HuH-7 (cell line): ENCODE measurements around the gene TOM1L2.

Experiments
- DNase-seq: peaks from one replicate; pipeline ENCODE4 v3.0.0; 2011; ENCODE audit warnings: low spot score

The TOM1L2 gene

DNA sequence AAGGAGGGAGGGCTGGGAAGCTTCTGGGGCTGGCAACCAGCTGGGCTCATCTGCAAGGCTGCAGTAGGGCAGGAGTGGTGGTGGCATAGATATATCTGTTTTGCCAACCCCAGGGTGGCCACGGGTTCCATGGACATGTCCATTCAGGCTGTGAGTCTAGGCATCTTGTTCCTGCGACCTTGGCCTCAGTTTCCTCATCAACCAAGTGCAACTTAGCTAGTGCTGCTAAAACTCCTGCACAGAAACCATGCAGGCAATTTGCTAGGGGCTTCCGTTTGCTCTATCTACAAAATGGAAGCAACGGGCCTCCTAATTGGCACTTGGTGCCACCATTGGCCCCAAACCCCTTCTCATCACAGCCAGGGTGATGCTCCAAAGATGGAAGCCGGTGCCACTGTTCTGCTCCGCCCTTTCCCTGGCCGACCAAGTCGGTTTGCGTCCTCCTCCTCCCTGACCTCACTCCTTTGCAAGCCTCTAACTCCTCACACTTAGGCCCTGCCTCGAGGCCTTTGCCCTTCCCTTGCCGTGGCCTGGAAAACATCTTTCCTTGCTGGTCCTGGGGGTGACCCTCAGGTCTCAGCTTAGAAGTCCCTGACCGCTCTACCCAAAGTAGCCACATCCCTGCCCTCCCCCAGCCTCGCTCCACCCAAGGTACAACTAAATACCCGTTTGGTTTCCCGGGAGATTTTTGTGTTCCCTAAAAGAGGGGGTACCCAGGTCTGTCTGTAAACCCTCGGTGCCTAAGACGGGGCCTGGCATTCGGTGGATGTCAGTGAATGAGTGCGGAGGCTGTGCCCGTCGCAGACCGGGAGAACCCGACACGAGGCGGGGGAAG lies 136.6 kb downstream of the TOM1L2 start:
- DNase-seq: no peak

DNA sequence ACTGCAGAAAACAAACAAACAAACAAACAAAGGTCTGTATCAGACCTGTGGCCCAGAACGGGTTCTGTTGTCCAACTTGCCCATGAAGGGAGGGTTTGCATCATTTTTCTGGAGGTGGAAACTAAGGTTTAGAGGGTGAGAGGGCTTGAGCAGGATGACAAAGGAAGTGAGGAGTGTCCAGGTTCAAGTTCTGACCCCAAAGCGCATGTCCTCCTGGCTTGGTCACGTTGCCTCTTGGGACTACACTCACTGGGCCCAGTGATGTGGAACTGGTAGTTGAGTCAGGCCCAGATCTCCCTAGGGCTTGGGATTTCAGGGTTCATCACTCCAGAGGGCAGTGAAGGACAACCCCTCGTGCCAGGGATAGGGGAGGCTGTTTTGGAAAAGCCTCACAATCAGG lies 137.2 kb downstream of the TOM1L2 start:
- no peak for DNase-seq

DNA sequence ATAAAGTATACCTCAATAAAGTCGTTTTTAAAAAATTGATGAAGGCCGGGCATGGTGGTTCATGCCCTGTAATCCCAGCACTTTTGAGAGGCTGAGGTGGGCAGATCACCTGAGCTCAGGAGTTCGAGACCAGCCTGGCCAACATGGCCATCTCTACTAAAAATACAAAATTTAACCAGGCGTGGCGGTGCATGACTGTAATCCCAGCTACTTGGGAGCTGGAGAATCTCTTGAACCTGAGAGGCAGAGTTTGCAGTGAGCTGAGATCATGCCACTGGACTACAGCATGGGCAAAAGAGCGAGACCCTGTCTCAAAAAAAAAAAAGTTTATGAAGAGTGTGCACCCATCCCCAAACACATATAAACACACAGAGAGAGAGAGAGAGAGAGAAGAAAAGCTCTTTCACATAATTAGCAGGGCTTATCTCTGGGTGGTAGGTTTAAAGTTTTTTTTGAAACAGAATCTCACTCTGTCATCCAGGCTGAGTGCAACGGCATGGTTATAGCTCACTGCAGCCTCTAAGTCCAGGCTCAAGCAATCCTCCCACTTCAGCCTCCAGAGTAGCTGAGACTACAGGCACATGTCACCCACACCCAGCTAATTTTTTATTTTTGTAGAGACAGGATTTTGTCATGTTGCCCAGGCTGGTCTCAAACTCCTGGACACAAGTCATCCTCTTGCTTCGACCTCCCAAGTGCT lies 138.4 kb downstream of the TOM1L2 start:
- no peak for DNase-seq

DNA sequence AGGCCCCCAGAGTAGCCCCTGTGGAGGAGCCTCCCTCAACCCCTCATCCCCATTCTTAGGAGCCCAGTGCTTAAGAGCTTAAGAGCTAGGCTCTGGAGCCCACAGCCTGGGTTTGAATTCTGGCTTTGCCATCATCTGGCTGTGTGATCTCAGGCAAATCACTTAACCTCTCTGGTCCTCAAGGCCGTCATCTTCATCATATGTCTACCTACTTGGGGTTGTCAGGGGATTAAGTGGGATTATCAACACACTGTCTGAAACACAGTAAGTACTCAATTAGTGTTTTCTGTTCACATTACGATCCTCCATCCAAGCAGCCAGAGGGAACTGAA lies 140.2 kb downstream of the TOM1L2 start:
- no peak for DNase-seq

DNA sequence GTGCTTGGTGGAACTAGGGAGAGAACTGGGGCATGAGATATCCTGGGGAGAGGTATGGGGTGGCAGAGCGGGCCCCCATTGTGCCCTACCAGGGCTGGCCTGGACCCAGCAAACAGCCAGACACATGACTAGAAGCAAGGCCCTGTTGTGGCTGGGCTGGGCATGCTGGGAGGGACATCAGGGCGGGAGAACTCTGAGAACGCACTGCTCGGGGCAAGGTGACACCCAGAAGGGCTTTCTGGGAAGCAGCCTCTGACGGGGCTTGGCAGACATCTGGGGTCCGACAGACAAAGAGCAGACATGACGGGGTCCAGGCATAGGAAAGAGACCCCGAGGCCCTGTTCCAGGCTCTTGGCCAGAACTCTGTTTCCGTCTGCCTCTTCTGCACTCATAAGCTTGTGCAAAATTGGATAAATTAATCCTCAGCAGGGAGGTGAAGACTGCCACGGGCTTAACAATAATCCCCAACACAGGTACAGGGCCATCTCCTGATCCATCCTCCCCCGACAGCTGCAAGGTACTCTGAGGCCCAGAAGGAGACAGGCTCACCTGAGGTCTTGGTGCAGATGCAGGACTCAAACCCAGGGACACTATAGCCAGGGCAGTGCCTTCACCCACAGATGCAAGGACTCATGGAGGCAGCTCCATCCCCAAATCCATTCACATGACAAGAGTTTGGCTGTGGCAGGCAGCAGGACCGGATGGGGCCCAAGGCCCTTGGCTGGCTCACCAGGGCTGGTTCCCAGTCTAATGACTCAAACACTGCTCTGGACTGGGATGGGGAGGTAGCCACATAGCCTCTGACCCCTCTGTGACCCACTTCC lies 140.8 kb downstream of the TOM1L2 start:
- DNase-seq: no peak

DNA sequence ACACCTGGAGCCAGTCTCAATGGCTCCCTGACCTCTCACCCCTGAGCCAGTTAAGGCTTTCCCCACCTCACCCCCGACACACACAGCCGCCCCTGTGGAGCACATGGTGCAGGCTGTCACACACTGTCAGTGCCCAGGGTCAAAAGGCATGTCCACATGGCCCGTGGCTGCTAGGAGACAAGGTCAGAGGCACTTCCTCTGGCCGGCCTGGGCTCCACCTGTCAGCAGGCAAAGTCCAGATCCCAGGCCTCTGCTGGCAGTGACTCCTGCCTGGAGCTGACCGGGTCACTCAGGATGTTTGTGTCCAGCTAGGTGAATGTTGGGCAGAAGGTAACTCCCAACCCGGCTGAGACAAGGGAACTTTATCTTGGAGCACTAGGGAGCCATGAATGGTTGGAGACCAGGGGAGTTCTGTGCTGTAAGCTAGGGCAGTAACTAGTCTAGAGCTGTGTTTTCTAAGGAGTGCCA lies 141.4 kb downstream of the TOM1L2 start:
- DNase-seq: peak; percentile 78

DNA sequence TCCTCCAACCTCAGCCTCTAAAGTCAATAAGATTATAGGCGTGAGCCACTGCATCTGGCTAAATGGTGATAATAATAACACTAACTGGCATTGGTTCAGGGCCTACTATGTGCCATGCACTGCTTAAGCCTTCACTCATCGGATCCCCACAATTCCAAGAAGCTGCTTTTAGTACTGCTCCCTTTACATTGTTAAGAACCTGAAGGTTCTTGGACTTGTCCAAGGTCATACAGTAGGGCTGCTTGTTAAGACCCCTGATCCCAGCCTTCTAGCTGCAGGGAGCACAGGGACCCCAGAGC lies 142.0 kb downstream of the TOM1L2 start:
- no peak for DNase-seq

DNA sequence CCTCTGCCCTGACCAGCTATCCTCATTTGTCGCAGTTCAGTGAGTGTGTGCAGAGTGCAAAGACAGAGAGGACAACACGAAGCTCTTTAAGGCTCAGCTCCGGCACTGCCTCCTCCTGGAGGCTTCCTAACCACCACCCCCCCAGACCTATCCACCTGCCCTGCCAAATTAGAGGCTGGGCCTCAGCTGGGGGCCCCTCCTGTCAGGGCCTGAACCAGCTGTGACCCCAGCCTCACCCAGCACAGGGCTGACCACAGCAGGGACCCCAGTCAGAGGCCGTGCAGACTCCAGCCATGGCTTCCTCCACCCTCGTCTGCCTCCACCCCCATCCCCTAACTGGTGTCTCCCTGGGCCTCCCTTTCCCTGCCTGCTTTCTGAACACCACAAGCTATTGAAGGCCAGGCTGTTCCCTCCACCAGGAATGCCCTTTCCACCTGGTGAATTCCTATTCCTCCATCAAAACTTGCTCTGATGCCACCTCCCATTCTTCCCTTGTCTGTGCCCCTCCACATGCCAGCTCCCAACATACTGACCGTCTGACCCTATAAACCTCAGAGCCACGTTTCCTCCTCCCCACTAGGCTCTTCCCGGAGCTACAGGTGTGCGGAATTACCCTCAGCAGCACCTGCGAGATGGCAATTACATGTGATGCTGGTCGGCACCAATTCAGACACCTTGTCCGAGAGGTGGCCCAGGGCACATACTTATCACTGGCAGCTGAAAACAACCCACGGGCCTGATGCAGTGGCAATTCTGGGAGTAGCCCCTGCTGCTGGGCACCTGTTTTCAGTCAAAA lies 144.2 kb downstream of the TOM1L2 start:
- no peak for DNase-seq

DNA sequence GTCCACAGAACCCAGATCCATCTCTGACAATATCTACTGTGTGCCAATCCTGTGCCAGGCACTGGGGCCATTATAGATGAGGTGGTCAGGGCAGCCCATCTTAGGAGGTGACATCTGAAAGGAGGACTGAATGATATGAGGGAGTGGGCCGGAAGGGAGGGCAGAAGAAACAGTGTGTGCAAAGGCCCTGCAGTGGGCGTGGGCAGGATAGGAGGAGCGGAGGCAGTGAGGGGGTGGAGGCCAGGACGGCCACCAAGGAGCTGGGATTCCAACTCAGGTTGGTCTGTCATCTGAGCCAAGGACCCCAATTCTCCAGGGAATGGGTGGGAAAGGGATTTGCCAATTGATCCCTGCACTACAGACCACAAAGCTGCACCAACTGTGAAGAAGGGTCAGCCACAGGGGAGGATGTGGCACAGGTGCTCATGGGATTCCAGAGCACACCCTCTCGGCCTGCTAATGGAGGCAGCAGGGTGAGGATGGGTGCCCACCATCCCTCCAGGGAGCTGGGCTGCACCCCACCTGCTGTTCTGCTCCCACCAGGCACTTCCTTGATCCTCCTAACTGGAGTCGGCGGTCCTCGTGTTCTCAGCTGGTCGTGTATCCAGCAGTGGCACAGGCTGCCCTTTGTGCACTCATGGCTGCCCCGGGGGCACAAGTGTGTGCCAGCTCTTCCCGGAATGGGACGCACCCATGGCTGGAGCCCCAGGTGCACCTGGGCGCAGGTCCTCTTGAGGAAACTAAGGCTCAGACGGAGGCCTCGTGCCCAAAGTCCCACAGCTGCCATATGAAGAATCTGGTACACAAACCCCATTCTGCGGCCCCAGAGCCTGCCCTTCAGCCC lies 145.0 kb downstream of the TOM1L2 start:
- no peak for DNase-seq

DNA sequence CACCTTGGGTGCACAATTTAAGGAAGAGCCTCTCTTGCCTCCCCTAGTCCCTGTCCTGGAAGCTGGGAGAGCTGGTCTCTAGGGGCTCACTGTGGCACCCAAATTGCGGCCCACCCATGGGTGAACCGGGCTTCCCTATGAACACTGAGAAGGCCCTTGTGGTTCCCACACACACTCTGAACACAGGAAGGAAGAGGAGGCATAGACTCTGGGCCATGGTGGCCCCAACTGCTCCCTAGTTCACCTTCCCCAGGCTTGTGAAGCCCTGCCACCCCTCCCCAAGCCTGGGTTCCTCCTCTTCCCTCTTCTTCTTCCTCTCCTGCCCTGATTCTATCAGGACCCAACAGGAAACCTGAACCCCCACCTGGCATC lies 145.9 kb downstream of the TOM1L2 start:
- DNase-seq: no peak

DNA sequence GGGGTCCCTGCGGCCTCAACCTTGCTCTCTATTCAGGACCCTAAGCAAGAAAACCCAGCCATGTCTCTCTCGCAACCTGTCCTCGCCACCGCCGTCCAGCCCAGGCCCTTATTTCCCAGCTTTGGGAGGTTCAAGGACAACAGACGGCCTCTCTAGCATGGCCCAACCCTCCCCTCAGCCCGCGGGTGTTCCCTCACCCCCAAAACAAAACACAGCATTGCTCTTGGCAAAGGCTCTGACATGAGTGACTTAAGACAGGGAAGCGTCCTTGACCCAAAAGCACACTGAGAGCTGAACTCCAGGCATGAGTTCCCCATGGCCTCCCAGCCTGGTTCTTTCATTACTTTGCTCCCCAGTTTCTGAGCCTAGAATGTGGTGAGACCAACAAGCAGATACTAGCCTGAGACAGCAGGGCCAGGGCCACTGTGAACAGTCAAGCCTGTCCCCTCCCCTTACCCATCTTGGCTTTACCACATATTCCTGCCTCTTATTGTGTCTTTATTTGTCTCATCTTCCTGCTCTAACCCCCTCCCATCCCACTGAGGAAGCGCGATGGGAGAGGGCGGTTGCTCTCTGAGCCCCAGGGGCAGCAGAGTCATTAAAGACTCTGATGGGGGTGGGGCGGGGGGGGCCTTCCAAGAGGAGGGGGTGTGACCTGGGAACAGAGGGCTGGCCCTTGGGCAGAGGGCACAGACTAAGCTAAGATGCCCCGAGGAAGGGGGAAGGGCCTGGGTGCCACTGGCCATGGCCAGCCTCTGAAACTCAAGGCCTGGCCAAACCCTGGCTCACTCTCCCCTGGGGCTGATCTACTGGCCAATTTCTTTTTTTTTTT lies 147.2 kb downstream of the TOM1L2 start:
- no peak for DNase-seq

DNA sequence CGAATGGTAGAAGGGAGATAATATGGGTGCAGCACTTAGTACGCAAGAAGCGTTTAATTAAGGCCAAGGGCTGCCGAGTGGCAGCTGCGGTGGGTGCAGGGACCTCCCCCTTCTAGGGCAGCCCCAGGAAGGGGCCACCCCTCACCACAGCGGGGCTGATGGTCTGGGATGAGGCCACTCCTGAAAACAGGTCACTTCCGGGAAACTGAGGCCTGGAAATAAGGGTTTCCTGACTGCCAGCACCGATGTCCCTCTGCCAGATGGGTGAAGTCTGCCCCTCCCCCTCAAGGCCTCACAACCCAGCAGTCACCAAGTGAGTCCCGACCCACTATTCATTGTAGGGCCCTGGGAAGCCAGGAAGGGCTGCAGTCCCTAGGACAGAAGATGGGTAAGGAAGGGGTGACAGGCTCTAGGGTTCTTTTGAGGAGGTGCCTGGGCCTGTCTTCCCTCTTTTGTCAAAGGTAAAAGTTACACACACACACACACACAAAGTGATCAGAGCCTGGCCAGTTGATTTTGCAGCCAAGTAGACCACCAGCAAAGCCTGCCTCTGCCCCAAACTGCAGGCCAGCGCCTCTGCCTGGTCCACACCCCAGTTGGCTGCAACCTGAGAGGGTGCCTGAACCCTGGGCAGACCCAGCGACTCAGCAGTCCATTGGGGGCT lies 147.9 kb downstream of the TOM1L2 start:
- no peak for DNase-seq

DNA sequence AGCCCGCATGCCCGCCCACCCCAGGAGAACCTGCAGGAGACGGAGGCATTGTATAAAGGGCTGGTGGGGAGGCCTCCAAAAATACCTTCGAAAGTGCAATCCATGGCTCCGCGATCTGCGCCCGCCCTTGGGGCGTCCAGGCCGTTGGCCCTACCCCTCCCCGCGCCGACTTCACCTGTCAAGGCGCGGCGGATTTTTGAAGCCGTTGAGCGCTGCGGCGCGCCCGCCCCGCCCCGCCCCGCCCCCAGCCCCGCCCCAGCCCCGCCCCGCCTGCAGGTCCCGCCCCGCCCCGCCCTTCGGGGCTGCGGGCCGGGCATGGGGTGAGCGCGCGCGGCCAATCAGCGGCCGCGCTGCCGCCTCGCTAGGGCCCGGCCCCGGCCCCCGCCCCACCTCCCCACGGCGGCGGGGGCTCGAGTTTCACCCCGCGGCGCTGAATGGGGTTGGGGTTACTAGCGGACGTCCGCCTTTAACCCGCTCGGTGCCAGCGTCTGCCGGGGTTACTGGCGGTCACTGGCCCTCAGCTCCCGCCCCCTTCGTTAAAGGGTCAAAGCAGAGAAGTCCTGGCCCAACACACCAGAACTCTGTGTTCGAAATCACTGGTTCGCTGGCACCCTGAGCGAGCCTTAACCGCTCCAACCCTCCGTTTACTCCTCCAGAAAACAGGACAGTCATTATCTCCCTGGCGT lies 148.6 kb downstream of the TOM1L2 start:
- peak; percentile 99 for DNase-seq

DNA sequence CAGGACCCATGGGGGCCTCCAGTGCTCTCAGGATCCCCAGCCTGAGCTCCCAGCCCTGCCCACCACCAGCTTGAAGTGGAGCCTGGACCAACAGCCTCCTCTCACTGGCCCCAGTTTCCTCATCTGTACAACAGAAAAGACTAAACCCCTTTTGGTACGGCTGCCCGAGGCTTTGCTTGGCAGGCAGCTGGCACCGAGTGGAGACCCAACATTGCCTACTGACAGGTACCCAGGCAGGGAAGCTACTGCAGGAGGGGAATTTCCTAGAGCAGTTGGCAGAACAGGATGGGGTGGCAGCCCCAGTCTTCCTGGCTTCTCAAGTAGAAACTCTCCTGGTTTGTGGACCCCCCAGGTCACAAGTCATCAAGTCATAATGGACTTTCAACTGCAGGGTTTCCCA lies 149.6 kb downstream of the TOM1L2 start:
- DNase-seq: no peak

DNA sequence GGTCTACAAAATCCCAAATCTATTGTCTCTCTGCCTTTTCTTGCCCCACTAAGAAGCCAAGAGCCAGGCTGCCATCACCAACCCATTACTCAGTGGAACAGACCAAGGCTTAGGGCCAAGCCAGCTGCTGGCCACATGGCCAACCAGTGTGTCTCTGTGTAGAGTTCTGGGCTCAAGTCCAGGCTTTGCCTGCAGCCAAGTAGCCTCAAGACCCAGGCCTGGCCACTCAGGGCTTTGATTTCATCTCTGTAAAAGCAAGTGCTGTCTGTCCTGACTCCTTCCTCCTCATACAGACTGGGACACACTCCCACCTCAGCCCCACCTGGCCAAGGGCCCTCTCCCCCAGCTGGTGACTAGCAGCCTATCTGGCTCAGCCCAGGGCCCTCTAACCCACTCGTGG lies 150.0 kb downstream of the TOM1L2 start:
- DNase-seq: no peak

DNA sequence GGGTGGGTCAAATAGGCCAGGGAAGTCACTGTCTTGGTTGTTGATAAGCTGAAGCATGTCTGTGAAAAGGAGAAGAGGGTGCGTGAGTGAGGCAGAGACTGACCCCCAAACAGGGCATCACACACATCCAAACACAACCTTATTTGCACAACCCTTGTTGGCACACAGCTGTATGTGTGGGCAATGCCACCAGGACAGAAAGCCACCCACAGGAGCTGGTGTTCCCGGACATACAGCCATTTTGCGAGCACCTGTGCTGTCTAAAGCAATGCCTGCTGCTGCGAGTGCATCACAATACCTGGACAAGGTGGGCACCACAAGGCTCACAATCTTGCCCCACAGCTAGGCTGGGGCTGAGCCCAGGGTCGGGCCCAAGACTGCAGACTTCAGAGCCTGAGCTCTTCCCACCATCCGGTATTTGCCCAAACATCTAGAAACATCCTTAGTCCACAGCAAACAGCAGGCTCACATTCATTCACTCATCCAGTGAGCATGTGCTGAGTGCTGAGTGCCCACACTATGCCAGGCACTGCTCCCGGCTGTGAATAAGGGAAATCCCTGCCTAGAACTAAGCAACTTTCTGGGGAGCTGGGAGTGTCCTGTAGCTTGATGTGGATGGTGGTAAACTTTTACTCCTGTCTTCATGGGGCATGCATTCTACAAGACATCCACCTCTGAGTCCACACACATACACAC lies 151.6 kb downstream of the TOM1L2 start:
- DNase-seq: no peak

DNA sequence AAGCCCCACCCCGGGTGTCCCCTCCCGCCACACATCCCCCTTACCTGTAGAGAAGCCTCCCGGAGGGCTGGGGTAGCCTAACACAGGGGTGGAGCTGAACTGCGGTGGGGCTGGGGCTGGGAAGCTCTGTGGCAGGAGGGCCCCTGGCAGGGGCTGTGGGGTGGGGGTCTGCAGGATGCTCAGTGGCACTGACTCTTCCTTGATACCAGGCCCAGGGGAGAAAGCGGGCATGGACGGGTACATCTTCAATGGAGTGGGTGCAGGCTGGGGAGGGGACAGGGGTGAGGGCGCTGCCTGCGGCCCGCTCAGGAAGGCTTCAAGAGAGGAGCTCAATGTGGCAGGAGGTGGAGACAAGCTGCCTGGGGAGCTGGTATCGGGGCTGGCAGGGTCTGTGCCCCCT lies 152.2 kb downstream of the TOM1L2 start:
- DNase-seq: no peak

DNA sequence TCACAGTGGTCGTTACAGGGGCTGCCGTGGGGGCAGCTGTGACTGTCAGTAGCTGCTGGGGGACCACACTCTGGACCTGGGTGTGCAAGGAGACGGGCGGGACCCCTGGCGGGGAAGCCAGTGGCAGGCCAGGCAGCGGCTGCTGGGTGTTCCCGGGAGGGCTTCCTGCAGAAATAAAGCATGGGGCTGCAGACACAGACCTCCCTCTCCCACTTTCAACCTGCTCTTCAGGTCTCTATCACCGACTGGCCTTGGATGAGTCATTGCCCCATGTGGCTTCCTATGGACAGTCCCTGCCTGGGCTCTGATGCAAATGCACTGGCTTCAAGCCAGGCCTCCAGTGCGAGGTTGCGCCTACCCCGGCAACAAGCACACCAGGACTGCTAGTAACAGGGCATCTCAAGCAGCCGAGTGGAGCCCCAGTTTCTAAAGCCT lies 152.6 kb downstream of the TOM1L2 start:
- DNase-seq: peak; percentile 93

DNA sequence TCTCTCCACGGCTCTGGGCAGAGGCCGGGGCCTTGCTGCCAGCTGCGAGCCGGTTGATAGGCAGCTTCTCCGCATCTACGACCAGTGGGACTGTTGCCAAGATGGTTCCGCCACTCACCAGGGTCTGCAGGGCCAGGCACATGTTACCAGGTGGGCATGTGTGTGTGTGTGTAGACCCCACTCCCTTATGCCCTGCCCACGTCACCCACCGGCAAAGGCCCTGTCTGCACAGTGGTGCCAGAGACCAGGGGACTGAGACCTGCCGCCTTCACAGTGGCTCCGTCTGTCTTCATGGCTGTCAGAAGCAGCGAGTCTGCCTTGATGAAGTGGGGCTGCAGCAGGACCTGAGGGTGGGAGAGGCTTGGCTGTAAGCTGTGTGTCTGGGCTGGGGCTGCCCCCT lies 153.1 kb downstream of the TOM1L2 start:
- DNase-seq: no peak
